Mammary epithelial cell (primary cell): ENCODE results near the gene INCENP.

Source experiments
- CTCF ChIP-seq, 2 donors: IDR thresholded peaks in 1 of 2; conservative IDR thresholded peaks in 1 of 2; 2 replicates each; pipeline ENCODE4 v1.5.1; 2011 to 2012; ENCODE audit warnings: inconsistent platforms in 2 of 2, low read length in 2 of 2, mild to moderate bottlenecking in 2 of 2, control low read depth in 1 of 2, low read depth in 1 of 2; ENCODE audit not compliant: insufficient read depth in 1 of 2; ENCODE audit errors: extremely low read depth in 1 of 2
- EZH2 ChIP-seq: IDR thresholded peaks from 2 replicates; pipeline ENCODE4 v1.6.1; 2012; ENCODE audit warnings: low read length, inconsistent platforms, borderline replicate concordance

- TF ChIP-seq CTCF (conservative IDR thresholded peaks at IDR 0.05 in 1 of 2, IDR thresholded peaks at IDR 0.05 in 1 of 2; ENCODE audit: extremely low read depth in 1 of 2, insufficient read depth in 1 of 2, low read depth in 1 of 2, low read length in 2 of 2): no peak
- no peak for TF ChIP-seq EZH2
Observed at GRCh38 chr11:62157603-62158002, 33.8 kb downstream of the INCENP start.
